Heart right ventricle (tissue), 16 donors: Measurements from ENCODE around the gene NXPE2. TPM values are rescaled to one million over a fixed set of nuclear protein-coding genes. Genes with fewer than 3 reads are reported as not detected.

ENCODE experiments used
- ATAC-seq, 8 donors: fragments of 200-7000 bp; cut with Tn5 transposase; one replicate each; pipeline ENCODE4 v1.9.1; 2020; ENCODE audit warnings: mild to moderate bottlenecking in 8 of 8, moderate library complexity in 8 of 8, moderate number of reproducible peaks in 1 of 8
- DNase-seq, 2 donors: peaks; one replicate each; pipeline ENCODE4 v3.0.0-alpha.2; 2020
- H3K27ac ChIP-seq, 10 donors: fragments of 200-600 bp; sonication (generic) in 2 of 10; one replicate each; pipeline versions ENCODE4 v1.5.0 to v1.8.0; 2020 to 2022; ENCODE audit warnings: mild to moderate bottlenecking in 3 of 10
- H3K27me3 ChIP-seq, 7 donors: fragments of 200-600 bp; one replicate each; pipeline ENCODE4 v1.8.0; 2021 to 2022; ENCODE audit warnings: mild to moderate bottlenecking in 2 of 7
- H3K36me3 ChIP-seq, 9 donors: fragments of 200-600 bp; sonication (generic) in 1 of 9; one replicate each; pipeline versions ENCODE4 v1.5.0 to v1.8.0; 2020 to 2022; ENCODE audit warnings: mild to moderate bottlenecking in 2 of 9
- H3K4me1 ChIP-seq, 9 donors: fragments of 200-600 bp; sonication (generic) in 1 of 9; one replicate each; pipeline versions ENCODE4 v1.5.0 to v1.8.0; 2020 to 2022; ENCODE audit warnings: mild to moderate bottlenecking in 4 of 9
- H3K4me3 ChIP-seq, 10 donors: fragments of 200-600 bp; sonication (generic) in 2 of 10; one replicate each; pipeline versions ENCODE4 v1.5.0 to v1.8.0; 2020 to 2022; ENCODE audit warnings: mild to moderate bottlenecking in 7 of 10, moderate library complexity in 2 of 10
- H3K9me3 ChIP-seq, 11 donors: fragments of 200-600 bp in 10 of 11; sonication (generic) in 2 of 11; one replicate each; pipeline versions ENCODE4 v1.5.0 to v1.8.0; 2013 to 2022; ENCODE audit warnings: mild to moderate bottlenecking in 2 of 11, control low read depth in 1 of 11, moderate library complexity in 1 of 11
- WGBS, 2 donors: extraction: QIAGEN DNeasy Blood & Tissue Kit; methylation state at CpG; one replicate each; pipeline ENCODE4 v1.1.7; 2013; ENCODE audit warnings: inconsistent platforms in 1 of 2; 5-methylcytosine and 5-hydroxymethylcytosine counted together
- intact Hi-C, 10 donors: fragments of 100-400 bp; cut with DNase I; formaldehyde crosslinking; loops; one replicate each; pipeline versions ENCODE4 v1.11.1 to v1.14.2; 2022
- polyA plus RNA-seq, 2 donors: library from polyadenylated mRNA; stranded (reverse); fragments of 200-250 nt; gene quantifications; one replicate each; pipeline ENCODE4 v1.2.3, GENCODE V29; 2013
- total RNA-seq, 10 donors: library from RNA; stranded (reverse); fragmentation: NEBNext Ultra II Directional in 3 of 10; extraction: Animal tissue kit (Norgen Biotek cat#: 25700) in 3 of 10; gene quantifications; one replicate each; pipeline versions ENCODE4 v1.2.1 to v1.2.4, GENCODE V29; 2021 to 2023
- TF ChIP-seq, protein P1 (sequence below), 9 donors: fragments of 200-600 bp; sonication (generic) in 2 of 9; IDR thresholded peaks; one replicate each; pipeline versions ENCODE4 v1.5.0 to v1.8.0; 2021 to 2022; ENCODE audit warnings: antibody characterized with exemption in 9 of 9, mild to moderate bottlenecking in 5 of 9, moderate library complexity in 1 of 9
- donor health status: Arrhythmogenic right ventricular cardiomyopathy.
- donor health status: ischemic (EF 13 %, LVEDD 7.1; RV severe dilation, severe dysfunction).
- donor health status: healthy with polysubstance abuse.
- donor health status: DM: no; HTN: yes; CAD: no.
- donor health status: DM: no; HTN: no; CAD: no.
- donor health status: ischemic (EF 25% LVEDD 6.9; RV normal size, moderate dysfunction).
- donor health status: ischemic (EF 25% LVEDD 5.7; RV mildly dilated, moderate dysfunction).
- donor health status: healthy.
- donor health status: DM: yes; HTN: yes; CAD: no.
- donor health status: Ischemic cardiomyopathy.
- donor health status: ischemic (EF 35%, LVEDD 5.7; RV mildly dilated, moderate dysfunction).
- donor health status: nonischemic (EF 11% LVEDD 7.7; RV severe dilation, severe dysfunction).
- donor health status: DM: yes; HTN: yes; CAD: no.
- donor health status: PGD.
- donor health status: ischemic (EF 29% LVEDD 5.4; RV normal size, mild dysfunction).
- donor health status: nonischemic (EF 23%, LVEDD 6.1; RV moderate dilation, normal function).

Gene NXPE2
- total and polyA plus RNA-seq, 12 donors: 0.04 to 0.59 (median 0.18) TPM; not detected in 4

GRCh38 chr11:114679505-114679904 lies 1.2 kb downstream of the NXPE2 start:
- no peak overlapping the region for H3K4me3 ChIP-seq
- H3K27me3 ChIP-seq: no peaks in the 10 kb centered on the region
- no peak overlapping the region for H3K27ac ChIP-seq
- H3K9me3 ChIP-seq: peaks cover 0 to 18% (median 0%) of the 10 kb centered on the region in 11 donors
- no peak for ATAC-seq
- no peak for DNase-seq
- TF ChIP-seq, protein P1, sequence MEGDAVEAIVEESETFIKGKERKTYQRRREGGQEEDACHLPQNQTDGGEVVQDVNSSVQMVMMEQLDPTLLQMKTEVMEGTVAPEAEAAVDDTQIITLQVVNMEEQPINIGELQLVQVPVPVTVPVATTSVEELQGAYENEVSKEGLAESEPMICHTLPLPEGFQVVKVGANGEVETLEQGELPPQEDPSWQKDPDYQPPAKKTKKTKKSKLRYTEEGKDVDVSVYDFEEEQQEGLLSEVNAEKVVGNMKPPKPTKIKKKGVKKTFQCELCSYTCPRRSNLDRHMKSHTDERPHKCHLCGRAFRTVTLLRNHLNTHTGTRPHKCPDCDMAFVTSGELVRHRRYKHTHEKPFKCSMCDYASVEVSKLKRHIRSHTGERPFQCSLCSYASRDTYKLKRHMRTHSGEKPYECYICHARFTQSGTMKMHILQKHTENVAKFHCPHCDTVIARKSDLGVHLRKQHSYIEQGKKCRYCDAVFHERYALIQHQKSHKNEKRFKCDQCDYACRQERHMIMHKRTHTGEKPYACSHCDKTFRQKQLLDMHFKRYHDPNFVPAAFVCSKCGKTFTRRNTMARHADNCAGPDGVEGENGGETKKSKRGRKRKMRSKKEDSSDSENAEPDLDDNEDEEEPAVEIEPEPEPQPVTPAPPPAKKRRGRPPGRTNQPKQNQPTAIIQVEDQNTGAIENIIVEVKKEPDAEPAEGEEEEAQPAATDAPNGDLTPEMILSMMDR (IDR thresholded peaks at IDR 0.05): no peak
- H3K4me1 ChIP-seq: no peaks in the 10 kb centered on the region
- WGBS, 2 donors: 82% methylated on average over 4 of the region's 4 CpGs
- no peaks in the 10 kb centered on the region for H3K36me3 ChIP-seq
- intact Hi-C loops: no loop called here

- WGBS, 2 donors: 88 to 90% methylated on average over 1 of the region's 1 CpG
- ATAC-seq (no peak), DNase-seq (no peak)
- TF ChIP-seq, protein P1 (IDR thresholded peaks at IDR 0.05): no peak
- Histone ChIP-seq H3K4me3 (no peak overlapping the region), H3K4me1 (no peaks in the 10 kb centered on the region), H3K27me3 (no peaks in the 10 kb centered on the region), H3K27ac (no peak overlapping the region), H3K9me3 (peaks cover 0 to 18% (median 0%) of the 10 kb centered on the region in 11 donors), H3K36me3 (no peaks in the 10 kb centered on the region)
- intact Hi-C loops: no loop called here
These were observed 4.7 kb downstream of the NXPE2 start for GRCh38 chr11:114683007-114683406.

DNA sequence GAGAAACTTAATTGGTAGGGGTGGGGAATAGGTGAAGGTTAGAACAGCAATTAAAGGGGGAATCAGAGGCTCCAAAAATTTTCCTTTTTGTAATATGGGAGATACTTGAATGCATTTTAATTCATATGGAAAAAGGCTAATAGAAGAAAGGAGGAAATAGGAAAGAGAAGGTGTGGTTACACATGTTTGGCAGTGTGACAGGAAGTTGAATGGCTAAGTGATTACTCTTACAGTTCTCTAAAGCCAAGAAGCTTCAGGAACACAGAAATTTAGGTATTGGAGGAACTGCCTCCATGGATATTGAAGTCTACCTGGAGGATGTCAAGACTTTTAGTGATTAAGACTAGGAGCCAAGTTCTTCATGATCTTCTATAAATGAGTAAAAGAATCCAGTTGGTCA lies 6.3 kb downstream of the NXPE2 start:
- DNase-seq (no peak), ATAC-seq (no peak)
- H3K27ac ChIP-seq: no peak overlapping the region
- no peaks in the 10 kb centered on the region for H3K4me1 ChIP-seq
- peaks cover 0 to 18% (median 0%) of the 10 kb centered on the region in 11 donors for H3K9me3 ChIP-seq
- intact Hi-C loops: no loop called here
- H3K36me3 ChIP-seq: no peaks in the 10 kb centered on the region
- no peak overlapping the region for H3K4me3 ChIP-seq
- no peaks in the 10 kb centered on the region for H3K27me3 ChIP-seq
- TF ChIP-seq, protein P1 (IDR thresholded peaks at IDR 0.05): no peak

- ATAC-seq: no peak
- no peaks in the 10 kb centered on the region for H3K27me3 ChIP-seq
- intact Hi-C loops: no loop called here
- H3K27ac ChIP-seq: no peak overlapping the region
- H3K4me1 ChIP-seq: no peaks in the 10 kb centered on the region
- no peaks in the 10 kb centered on the region for H3K36me3 ChIP-seq
- DNase-seq: no peak
- TF ChIP-seq, protein P1 (IDR thresholded peaks at IDR 0.05): no peak
- H3K4me3 ChIP-seq: no peak overlapping the region
- H3K9me3 ChIP-seq: peaks cover 0 to 18% (median 0%) of the 10 kb centered on the region in 11 donors
- 96 to 100% methylated on average over 1 of the region's 1 CpG for WGBS, 2 donors
These were observed 6.8 kb downstream of the NXPE2 start for GRCh38 chr11:114685097-114685496.
